Retinal pigment epithelial cell (primary cell): ENCODE results near the gene SRC.
A peak's percentile ranks its signal among the peaks of the same experiment; 100 is the strongest.

Experiments
- DNase-seq: peaks from one replicate; pipeline ENCODE4 v3.0.0-alpha.2; 2010; ENCODE audit warnings: low read depth
- H3K4me3 ChIP-seq: 2 replicates; pipeline ENCODE4 v1.5.1; 2011; ENCODE audit warnings: mild to moderate bottlenecking, low read length, control low read depth, moderate library complexity
- CTCF ChIP-seq: conservative IDR thresholded peaks from 2 replicates; pipeline ENCODE4 v1.5.1; 2011; ENCODE audit warnings: low read depth, low read length, control low read depth, inconsistent platforms

SRC gene

GRCh38 chr20:37401930-37402675, 56.2 kb downstream of the SRC start:
- H3K4me3 ChIP-seq, result no peak overlapping the region
- no peak for TF ChIP-seq CTCF
- no peak for DNase-seq

GRCh38 chr20:37403107-37404033, 57.4 kb downstream of the SRC start:
- no peak for DNase-seq
- no peak overlapping the region for H3K4me3 ChIP-seq
- TF ChIP-seq CTCF, result no peak

- no peak for DNase-seq
- H3K4me3 ChIP-seq, result no peak overlapping the region
- no peak for TF ChIP-seq CTCF
These were observed 58.5 kb downstream of the SRC start for GRCh38 chr20:37404461-37404890.

- no peak for TF ChIP-seq CTCF
- H3K4me3 ChIP-seq, result no peak overlapping the region
- DNase-seq, result no peak
These were observed 59.5 kb downstream of the SRC start for GRCh38 chr20:37405351-37405897.

- peak overlapping the region; percentile 39 for H3K4me3 ChIP-seq
- DNase-seq, result no peak
- no peak for TF ChIP-seq CTCF
These were observed 60.4 kb downstream of the SRC start for GRCh38 chr20:37406010-37406998.

- DNase-seq, result no peak
- TF ChIP-seq CTCF, result no peak
- H3K4me3 ChIP-seq, result peak overlapping the region; percentile 39
These were observed 61.2 kb downstream of the SRC start for GRCh38 chr20:37407019-37407566.
